Mesendoderm (in vitro differentiated cells): ENCODE results near the gene FTH1.

Source experiments
- DNase-seq: peaks from one replicate; pipeline ENCODE4 v3.0.0; 2013
- H2AK5ac ChIP-seq: 2 replicates; pipeline ENCODE4 v1.6.1; 2013; ENCODE audit warnings: low read length, inconsistent platforms
- H2BK120ac ChIP-seq: 2 replicates; pipeline ENCODE4 v1.6.1; 2013; ENCODE audit warnings: low read depth, mild to moderate bottlenecking, low read length, moderate library complexity, mixed read lengths
- H2BK15ac ChIP-seq: replicated peaks from 2 replicates; pipeline ENCODE4 v1.6.1; 2013; ENCODE audit warnings: low read depth, mild to moderate bottlenecking, moderate library complexity
- H2BK5ac ChIP-seq: 2 replicates; pipeline ENCODE4 v1.6.1; 2013; ENCODE audit warnings: low read length, inconsistent platforms
- H3K18ac ChIP-seq: 2 replicates; pipeline ENCODE4 v1.6.1; 2013; ENCODE audit warnings: mild to moderate bottlenecking, low read length, mixed read lengths
- H3K23ac ChIP-seq: one replicate; pipeline ENCODE4 v1.6.1; 2013; ENCODE audit warnings: low read length
- H3K27ac ChIP-seq: 2 replicates; pipeline ENCODE4 v1.5.1; 2013; ENCODE audit warnings: low read depth, mild to moderate bottlenecking, inconsistent platforms, low read length, moderate library complexity
- H3K27me3 ChIP-seq: 2 replicates; pipeline ENCODE4 v1.6.1; 2013; ENCODE audit warnings: low read length, control low read depth, mild to moderate bottlenecking, inconsistent platforms; ENCODE audit not compliant: insufficient read depth, poor library complexity
- H3K36me3 ChIP-seq: 2 replicates; pipeline ENCODE4 v1.6.1; 2013; ENCODE audit warnings: low read length, inconsistent platforms; ENCODE audit not compliant: control insufficient read depth, insufficient read depth
- H3K4ac ChIP-seq: one replicate; pipeline ENCODE4 v1.6.1; 2013; ENCODE audit warnings: low read depth, mild to moderate bottlenecking, low read length, moderate library complexity
- H3K4me1 ChIP-seq: 2 replicates; pipeline ENCODE4 v1.6.1; 2013; ENCODE audit warnings: low read depth, low read length, inconsistent platforms; ENCODE audit not compliant: control insufficient read depth
- H3K4me2 ChIP-seq: 2 replicates; pipeline ENCODE4 v1.6.1; 2013; ENCODE audit warnings: low read length
- H3K4me3 ChIP-seq: 2 replicates; pipeline ENCODE4 v1.5.1; 2013; ENCODE audit warnings: mild to moderate bottlenecking, low read length
- H3K56ac ChIP-seq: one replicate; pipeline ENCODE4 v1.6.1; 2013; ENCODE audit warnings: low read length
- H3K79me1 ChIP-seq: 2 replicates; pipeline ENCODE4 v1.6.1; 2013; ENCODE audit warnings: low read length, inconsistent platforms
- H3K79me2 ChIP-seq: 2 replicates; pipeline ENCODE4 v1.6.1; 2013; ENCODE audit warnings: mild to moderate bottlenecking, low read length; ENCODE audit not compliant: control insufficient read depth, insufficient read depth
- H3K9ac ChIP-seq: 2 replicates; pipeline ENCODE4 v1.6.1; 2013; ENCODE audit warnings: low read length, inconsistent platforms
- H4K5ac ChIP-seq: one replicate; pipeline ENCODE4 v1.6.1; 2013; ENCODE audit warnings: low read length
- H4K8ac ChIP-seq: one replicate; pipeline ENCODE4 v1.6.1; 2013; ENCODE audit warnings: low read depth, mild to moderate bottlenecking, control low read depth, low read length, moderate library complexity
- WGBS: extraction: QIAGEN DNeasy Blood & Tissue Kit; methylation state at CpG from one replicate; pipeline ENCODE4 v1.1.7; 2013; ENCODE audit warnings: low lambda C conversion rate, missing lambda C conversion rate; ENCODE audit not compliant: insufficient coverage; ENCODE audit errors: extremely low coverage; 5-methylcytosine and 5-hydroxymethylcytosine counted together

Gene FTH1

DNA sequence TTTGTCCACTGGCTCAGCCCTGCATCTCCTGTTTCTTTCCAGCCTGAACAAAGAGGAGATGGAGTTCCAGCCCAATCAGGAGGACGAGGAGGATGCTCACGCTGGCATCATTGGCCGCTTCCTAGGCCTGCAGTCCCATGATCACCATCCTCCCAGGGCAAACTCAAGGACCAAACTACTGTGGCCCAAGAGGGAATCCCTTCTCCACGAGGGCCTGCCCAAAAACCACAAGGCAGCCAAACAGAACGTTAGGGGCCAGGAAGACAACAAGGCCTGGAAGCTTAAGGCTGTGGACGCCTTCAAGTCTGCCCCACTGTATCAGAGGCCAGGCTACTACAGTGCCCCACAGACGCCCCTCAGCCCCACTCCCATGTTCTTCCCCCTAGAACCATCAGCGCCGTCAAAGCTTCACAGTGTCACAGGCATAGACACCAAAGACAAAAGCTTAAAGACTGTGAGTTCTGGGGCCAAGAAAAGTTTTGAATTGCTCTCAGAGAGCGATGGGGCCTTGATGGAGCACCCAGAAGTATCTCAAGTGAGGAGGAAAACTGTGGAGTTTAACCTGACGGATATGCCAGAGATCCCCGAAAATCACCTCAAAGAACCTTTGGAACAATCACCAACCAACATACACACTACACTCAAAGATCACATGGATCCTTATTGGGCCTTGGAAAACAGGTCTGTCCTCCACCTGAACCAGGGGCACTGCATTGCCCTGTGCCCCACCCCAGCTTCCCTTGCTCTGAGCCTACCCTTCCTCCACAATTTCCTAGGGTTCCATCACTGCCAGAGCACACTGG lies 5.0 kb downstream of the FTH1 start:
- Histone ChIP-seq H3K56ac (no peak overlapping the region), H2BK15ac (no peak overlapping the region), H3K18ac (no peak overlapping the region), H4K8ac (no peak overlapping the region), H3K27ac (no peak overlapping the region), H3K4me3 (no peak overlapping the region), H3K27me3 (no peaks in the 10 kb centered on the region), H3K36me3 (peaks cover 14% of the 10 kb centered on the region), H2AK5ac (no peak overlapping the region), H3K4ac (no peak overlapping the region), H3K79me1 (peaks cover 6% of the 10 kb centered on the region), H2BK5ac (no peak overlapping the region), H3K4me2 (no peak overlapping the region), H2BK120ac (no peak overlapping the region), H4K5ac (no peak overlapping the region), H3K9ac (no peak overlapping the region), H3K4me1 (peaks cover 1% of the 10 kb centered on the region), H3K79me2 (peaks cover 21% of the 10 kb centered on the region), H3K23ac (no peak overlapping the region)
- WGBS = no CpG with 5 or more reads among the region's 12 CpGs
- no peak for DNase-seq

DNA sequence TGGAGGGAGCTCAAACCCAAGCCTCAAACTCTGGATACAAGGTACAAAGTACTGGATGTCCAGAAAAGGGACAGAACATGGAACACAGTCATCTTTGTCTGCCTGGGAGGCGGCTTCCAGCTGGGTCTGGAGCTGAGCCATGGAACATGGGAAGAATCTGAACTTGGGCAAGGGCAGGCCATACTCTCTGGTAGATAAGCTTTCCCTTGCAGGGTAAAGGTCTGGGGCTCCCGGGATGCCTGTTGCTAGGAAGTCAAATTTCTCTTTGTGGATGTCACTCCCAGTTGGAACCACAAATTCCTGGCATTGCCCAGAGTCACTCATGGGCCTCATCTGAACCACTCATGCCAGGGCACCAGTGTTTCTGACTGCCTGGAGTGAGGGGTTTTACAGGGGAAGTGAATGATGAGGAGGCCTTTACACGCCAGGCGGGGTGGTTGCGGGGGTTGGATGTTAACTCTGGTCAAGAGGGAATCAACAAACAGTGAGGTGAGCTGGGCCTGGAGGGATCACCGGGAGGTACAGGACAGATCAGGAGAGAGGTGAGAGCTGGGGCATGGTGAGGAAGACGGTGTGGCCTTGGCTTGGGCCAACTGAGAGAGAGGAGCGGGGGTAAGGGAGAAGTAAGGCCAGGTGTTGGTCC lies 5.7 kb downstream of the FTH1 start:
- Histone ChIP-seq H2AK5ac (no peak overlapping the region), H3K4ac (no peak overlapping the region), H2BK120ac (no peak overlapping the region), H3K4me3 (no peak overlapping the region), H3K4me2 (no peak overlapping the region), H3K79me1 (peaks cover 6% of the 10 kb centered on the region), H2BK15ac (no peak overlapping the region), H3K4me1 (peaks cover 1% of the 10 kb centered on the region), H3K27ac (no peak overlapping the region), H3K9ac (no peak overlapping the region), H3K23ac (no peak overlapping the region), H3K27me3 (no peaks in the 10 kb centered on the region), H2BK5ac (no peak overlapping the region), H3K36me3 (peaks cover 14% of the 10 kb centered on the region), H4K8ac (no peak overlapping the region), H3K79me2 (peaks cover 17% of the 10 kb centered on the region), H3K18ac (no peak overlapping the region), H4K5ac (no peak overlapping the region), H3K56ac (no peak overlapping the region)
- no CpG with 5 or more reads among the region's 8 CpGs for WGBS
- no peak for DNase-seq

DNA sequence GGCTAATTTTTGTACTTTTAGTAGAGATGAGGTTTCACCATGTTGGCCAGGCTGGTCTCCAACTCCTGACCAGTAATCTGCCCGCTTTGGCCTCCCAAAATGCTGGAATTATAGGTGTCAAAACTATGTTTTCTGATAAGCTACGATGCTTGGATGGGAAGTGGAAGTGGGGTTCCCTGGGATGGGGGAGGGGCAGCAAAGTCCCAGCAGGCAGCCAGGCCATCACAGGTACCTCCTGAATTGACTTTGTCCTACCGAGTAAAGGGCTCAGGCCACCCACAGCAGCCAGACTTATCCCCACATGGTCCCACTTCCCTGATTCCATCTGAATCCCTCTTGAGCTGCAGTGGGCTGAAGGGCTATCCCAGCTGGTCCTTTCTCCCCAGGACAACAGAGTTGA lies 6.9 kb downstream of the FTH1 start:
- Histone ChIP-seq H4K8ac (no peak overlapping the region), H3K23ac (no peak overlapping the region), H2BK5ac (no peak overlapping the region), H3K4me3 (no peak overlapping the region), H3K4me2 (no peak overlapping the region), H2BK120ac (no peak overlapping the region), H2AK5ac (no peak overlapping the region), H3K18ac (no peak overlapping the region), H3K79me2 (peaks cover 6% of the 10 kb centered on the region), H3K27me3 (no peaks in the 10 kb centered on the region), H3K79me1 (peaks cover 6% of the 10 kb centered on the region), H3K4ac (no peak overlapping the region), H3K56ac (no peak overlapping the region), H3K9ac (no peak overlapping the region), H3K4me1 (peaks cover 1% of the 10 kb centered on the region), H3K27ac (no peak overlapping the region), H2BK15ac (no peak overlapping the region), H3K36me3 (peaks cover 14% of the 10 kb centered on the region), H4K5ac (no peak overlapping the region)
- WGBS = no CpG with 5 or more reads among the region's 3 CpGs
- DNase-seq = no peak

DNA sequence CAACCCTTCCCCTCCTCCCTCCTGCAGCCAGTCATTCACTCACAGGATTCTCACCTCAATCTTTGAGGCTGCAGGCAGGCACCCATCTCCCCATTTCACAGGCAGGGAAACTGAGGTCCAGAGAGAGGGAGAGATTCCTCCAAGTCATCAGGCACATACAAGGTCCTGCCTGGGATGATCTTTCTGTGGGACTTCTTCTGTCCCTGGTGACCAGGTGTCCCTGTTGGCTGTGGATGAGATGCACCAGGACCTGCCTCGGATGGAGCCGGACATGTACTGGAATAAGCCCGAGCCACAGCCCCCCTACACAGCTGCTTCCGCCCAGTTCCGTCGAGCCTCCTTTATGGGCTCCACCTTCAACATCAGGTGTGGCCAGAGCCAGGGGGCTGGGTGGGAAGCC lies 7.8 kb downstream of the FTH1 start:
- Histone ChIP-seq H3K4ac (no peak overlapping the region), H3K4me2 (no peak overlapping the region), H2BK120ac (no peak overlapping the region), H3K4me3 (no peak overlapping the region), H3K79me2 (no peaks in the 10 kb centered on the region), H2BK5ac (no peak overlapping the region), H3K36me3 (peaks cover 7% of the 10 kb centered on the region), H3K27me3 (no peaks in the 10 kb centered on the region), H3K4me1 (no peaks in the 10 kb centered on the region), H3K27ac (no peak overlapping the region), H3K9ac (no peak overlapping the region), H2AK5ac (no peak overlapping the region), H3K23ac (no peak overlapping the region), H3K18ac (no peak overlapping the region), H4K8ac (no peak overlapping the region), H3K56ac (no peak overlapping the region), H4K5ac (no peak overlapping the region), H3K79me1 (peaks cover 1% of the 10 kb centered on the region), H2BK15ac (no peak overlapping the region)
- WGBS = no CpG with 5 or more reads among the region's 6 CpGs
- no peak for DNase-seq

DNA sequence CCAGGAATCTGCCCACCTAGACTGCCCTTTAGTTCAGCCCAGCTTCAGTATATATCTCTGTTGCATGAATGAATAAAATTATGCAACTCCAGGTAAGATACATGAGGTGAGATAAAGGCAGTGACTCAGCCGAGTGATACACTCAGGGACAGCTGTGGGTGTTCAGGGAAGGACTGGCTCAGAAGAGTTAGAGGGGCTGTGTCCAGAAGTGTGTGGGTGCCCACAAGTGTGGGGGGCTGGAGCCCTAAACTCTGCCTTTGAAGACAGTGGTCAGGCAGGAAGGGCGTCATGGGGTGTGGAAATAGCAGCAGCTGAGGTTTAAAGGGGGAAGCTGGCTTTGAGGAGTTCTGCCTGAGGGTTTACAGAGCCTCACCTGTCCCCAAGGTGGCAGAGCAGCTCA lies 8.3 kb downstream of the FTH1 start:
- Histone ChIP-seq H2BK5ac (no peak overlapping the region), H2BK15ac (no peak overlapping the region), H3K36me3 (peaks cover 6% of the 10 kb centered on the region), H3K18ac (no peak overlapping the region), H3K27me3 (no peaks in the 10 kb centered on the region), H3K23ac (no peak overlapping the region), H3K9ac (no peak overlapping the region), H3K79me1 (peaks cover 1% of the 10 kb centered on the region), H3K4me2 (no peak overlapping the region), H3K27ac (no peak overlapping the region), H3K4me1 (no peaks in the 10 kb centered on the region), H2BK120ac (no peak overlapping the region), H3K56ac (no peak overlapping the region), H3K4ac (no peak overlapping the region), H3K4me3 (no peak overlapping the region), H4K8ac (no peak overlapping the region), H2AK5ac (no peak overlapping the region), H4K5ac (no peak overlapping the region), H3K79me2 (no peaks in the 10 kb centered on the region)
- WGBS = no CpG with 5 or more reads among the region's 2 CpGs
- no peak for DNase-seq
